ENCODE results near the gene NCL. TPM values are rescaled to one million over a fixed set of nuclear protein-coding genes. Genes with fewer than 3 reads are reported as not detected.
A peak's percentile ranks its signal among the peaks of the same experiment; 100 is the strongest.

NCL gene, protein sequence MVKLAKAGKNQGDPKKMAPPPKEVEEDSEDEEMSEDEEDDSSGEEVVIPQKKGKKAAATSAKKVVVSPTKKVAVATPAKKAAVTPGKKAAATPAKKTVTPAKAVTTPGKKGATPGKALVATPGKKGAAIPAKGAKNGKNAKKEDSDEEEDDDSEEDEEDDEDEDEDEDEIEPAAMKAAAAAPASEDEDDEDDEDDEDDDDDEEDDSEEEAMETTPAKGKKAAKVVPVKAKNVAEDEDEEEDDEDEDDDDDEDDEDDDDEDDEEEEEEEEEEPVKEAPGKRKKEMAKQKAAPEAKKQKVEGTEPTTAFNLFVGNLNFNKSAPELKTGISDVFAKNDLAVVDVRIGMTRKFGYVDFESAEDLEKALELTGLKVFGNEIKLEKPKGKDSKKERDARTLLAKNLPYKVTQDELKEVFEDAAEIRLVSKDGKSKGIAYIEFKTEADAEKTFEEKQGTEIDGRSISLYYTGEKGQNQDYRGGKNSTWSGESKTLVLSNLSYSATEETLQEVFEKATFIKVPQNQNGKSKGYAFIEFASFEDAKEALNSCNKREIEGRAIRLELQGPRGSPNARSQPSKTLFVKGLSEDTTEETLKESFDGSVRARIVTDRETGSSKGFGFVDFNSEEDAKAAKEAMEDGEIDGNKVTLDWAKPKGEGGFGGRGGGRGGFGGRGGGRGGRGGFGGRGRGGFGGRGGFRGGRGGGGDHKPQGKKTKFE
- total RNA-seq: 220 TPM

DNA sequence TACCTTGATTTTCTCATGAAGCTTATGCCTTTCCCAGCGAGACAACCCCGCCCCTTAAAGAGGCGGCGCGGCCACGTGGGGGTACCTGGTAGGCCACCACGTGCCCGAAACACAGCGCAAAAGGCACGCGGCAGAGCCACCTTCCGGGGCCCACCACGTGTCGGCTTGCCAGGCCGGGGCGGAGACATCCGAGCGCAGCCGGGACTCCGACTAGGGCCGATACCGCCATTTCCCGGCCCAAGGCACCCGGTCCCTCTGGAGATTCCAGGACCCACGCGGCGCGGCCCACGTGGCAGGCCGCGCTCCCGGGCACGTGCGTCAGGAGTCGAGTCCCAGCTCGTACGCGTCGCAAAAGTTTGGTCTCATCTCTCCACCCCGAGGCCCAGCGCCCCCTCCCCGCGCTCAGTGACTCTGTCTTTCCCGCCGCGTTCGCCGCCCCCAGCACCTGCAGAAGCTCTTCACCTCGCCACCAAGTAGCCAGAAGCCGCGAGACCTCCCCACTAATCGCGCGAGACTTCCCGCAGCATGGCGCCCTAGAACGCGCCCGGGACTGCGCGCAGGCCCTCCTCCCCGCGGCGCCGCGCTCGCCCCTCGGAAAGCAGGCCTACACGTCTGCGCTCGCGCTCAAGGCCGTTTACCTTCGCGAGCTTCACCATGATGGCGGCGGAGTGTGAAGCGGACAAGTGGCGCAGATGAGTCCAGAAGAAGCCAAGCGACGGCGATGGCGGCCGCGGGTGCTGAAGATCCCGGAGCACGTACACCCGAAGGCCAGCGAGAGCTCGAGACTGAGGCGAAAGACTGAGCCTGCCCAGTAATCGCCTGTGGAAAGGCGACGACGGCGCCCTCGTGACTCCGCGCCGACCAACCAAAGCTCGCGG, at the start of gene NCL:
Gene NCL, minus strand, starts transcription at position 787 of the 878 bp plus-strand sequence. Its CDS starts 131 bp downstream, at position 656.
- peak; percentile 98 for DNase-seq

DNA sequence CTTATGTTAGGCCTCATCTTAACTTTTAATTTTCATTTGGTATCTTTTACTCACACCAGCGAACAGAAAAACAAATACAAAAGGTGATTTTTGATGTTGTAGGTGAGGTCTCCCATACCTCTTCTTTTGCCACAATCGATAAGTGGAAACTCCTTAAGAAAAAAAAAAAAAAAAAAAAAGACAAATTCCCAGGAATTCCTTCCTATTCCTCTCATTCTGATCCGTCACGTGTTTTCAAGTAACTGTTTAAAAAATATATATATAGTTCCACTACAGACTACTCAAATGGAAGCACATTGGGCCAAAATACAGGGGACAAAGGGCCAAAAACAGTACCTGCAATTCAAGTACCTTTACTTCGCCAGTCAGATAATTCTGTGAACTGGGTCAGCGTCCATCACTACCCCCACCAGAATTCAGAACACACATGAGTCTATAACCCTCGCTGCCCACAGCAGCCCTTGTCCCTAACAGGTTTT, 49.5 kb upstream of the NCL start:
- DNase-seq: no peak

DNA sequence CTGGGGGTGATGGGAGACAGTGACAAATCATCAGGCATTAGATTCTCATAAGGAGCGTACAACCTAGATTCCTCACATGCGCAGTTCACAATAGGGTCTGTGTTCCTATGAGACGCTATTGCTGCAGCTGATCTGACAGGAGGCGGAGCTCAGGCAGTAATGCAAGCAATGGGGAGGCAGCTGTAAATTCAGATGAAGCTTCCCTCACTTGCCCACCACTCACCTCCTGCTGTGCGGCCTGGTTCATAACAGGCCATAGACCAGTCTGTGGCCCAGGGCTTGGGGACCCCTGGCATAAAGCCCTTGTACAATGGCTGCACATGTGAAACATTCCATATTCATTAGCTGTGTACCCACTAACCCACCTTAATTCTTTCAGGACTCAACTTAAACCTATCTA, 47.9 kb upstream of the NCL start:
- DNase-seq: peak; percentile 23

DNA sequence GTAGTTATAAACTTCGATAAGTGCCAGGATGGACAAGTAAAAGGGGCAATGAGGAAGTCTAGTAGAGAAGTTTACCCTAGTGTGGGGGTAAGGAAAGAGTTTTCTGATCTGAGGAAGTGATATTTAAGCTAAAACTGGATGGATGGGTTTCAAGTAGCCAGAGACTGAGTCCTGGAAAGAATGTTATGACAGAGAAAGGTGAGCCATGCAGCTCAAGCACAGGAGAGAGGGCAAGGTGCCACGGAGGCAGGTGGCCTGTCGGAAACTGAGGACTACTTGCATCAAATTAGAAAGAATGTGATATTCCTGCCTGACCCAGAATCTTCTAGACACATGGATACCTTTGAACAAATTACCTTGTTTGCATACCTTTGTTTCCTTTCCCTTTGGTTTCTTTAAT, 39.5 kb upstream of the NCL start:
- DNase-seq: no peak

DNA sequence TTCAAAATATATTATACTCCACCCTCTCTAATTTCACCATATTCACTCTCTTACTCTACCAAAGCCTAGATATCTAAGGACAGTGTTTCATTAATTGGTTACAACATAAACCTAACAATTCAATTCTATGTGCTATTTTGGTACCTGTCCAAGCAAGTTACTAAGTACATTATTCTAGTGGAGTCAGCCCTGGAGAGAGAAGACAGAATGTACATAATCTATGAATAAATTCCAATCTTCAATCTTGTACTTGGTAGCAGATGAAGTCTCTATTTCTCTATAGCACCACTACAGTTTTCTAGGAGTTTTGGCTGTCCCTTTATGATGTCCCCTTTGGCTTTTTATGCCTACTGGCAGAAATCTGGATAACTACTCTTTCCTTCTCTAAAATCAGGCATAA, 38.3 kb upstream of the NCL start:
- DNase-seq: no peak

DNA sequence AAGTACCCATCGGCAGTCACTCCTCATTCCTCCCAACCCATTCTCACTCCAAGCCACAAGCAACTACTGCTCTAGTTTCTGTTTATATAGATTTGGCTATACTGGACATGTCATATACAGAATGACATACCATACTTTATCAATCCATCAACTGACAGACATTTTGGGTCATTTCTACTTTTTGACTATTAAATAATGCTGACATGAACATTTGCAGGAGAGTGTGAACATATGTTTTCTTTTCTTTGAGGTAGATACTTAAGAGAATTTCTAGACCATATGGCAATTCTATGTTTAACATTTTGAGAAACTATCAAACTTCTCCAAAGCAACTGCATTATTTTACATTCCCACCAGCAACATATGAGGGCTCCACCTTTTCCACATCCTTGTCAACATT, 33.4 kb upstream of the NCL start:
- DNase-seq: no peak

DNA sequence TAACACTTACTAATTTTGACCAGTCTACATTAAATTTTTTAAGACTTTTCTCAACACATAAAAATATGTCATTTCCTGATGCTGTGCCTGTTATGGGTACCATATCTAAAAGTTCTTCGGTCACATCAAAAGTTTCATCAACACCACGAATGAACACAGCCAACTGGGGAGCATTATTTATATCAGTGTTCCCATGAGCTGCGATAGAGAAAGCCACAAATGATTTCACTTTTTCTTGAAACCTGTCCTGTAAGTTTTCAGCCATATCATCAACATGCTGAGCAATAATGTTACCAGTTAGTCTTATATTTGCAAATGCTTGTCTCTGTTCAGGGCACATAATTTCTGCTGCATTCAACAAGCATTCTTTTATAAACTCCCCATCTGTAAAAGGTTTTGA, 30.4 kb upstream of the NCL start:
- DNase-seq: no peak

DNA sequence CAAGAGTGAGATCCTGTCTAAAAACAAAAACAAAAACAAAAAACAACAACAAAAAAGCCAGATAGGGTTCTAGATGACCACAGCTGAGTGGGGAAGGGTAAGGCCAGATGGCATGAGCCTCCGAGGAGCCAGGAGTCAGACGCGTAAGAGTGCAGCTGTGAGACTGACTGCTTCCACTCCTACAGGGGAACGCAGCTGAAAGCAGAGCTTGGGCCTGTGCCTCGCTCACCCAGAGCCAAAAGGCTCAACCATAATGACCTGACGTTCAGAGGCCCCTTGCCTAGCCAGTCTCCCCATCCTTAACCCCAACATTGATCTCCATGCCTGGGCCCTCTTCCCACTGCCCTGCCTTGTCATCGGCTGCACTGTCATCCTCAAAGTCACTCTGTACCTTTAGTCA, 26.5 kb upstream of the NCL start:
- no peak for DNase-seq

DNA sequence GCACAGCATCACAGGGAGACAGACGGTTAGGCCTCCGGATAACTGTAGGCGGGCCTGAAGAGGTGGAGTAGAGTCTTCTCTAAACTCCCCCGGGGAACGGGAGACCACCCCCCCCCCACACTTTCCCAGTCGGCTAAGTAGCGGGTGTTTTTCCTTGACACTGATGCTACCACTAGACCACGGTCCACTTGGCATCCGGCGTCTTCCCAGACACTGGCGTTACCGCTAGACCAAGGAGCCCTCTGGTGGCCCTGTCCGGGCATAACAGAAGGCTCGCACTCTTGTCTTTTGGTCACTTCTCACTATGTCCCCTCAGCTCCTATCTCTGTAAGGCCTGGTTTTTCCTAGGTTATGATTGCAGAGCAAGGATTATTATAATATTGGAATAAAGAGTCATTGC, 25.7 kb upstream of the NCL start:
- DNase-seq: no peak

DNA sequence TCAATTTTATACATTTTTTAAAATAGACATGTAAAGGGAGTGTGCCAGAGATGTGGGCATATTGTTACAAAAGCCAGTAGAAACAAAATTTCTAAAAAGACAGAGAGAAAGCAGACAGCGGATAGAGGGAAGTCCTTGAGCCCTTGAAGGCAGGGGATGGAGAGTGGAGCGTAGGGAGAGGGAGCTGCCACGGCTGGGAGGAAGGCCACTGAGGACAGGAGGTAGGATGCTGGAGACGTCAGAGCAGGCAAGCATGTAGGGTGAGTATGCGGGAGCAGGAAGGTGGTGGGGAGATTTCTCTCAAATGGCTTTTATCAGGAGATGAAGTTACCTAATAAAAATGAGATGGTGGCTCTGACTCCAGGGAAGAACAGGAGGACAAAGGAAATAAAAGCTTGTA, 24.0 kb upstream of the NCL start:
- no peak for DNase-seq

DNA sequence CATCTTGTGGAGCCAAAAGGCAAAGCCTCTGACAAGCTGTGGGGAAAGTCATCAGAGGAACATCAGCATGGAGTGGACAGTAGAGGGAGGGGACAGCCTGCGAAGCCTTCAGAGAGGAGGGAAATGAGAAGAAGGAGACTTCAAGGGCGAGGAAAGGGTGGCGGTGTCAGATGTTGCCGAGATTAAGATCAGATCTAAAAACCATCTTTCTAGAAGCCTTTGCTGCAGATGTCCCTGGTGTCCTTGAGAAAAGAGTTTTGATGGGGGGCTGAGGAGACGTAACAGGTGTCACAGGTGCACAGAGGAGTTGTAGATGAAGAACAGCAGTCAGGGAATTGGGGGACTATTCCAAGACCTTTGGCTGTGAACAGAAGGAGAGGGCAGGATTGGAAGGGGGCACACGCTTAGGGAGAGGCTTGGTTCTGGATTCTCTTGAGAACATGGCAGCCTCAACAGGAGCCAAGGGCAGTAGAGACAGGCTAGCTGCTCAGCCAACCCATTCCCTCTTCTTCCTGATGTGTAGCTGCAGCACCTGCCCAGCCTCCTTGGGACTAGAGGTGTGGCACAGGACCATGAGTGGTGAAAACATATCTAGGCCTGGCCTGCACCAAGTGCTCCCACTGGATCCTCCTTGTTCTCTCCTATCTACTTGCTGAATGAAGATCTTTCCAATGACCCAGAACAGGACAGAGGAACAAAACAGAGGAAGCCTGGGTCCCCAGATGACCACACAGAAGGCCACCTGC, 22.7 kb upstream of the NCL start:
- DNase-seq: no peak

DNA sequence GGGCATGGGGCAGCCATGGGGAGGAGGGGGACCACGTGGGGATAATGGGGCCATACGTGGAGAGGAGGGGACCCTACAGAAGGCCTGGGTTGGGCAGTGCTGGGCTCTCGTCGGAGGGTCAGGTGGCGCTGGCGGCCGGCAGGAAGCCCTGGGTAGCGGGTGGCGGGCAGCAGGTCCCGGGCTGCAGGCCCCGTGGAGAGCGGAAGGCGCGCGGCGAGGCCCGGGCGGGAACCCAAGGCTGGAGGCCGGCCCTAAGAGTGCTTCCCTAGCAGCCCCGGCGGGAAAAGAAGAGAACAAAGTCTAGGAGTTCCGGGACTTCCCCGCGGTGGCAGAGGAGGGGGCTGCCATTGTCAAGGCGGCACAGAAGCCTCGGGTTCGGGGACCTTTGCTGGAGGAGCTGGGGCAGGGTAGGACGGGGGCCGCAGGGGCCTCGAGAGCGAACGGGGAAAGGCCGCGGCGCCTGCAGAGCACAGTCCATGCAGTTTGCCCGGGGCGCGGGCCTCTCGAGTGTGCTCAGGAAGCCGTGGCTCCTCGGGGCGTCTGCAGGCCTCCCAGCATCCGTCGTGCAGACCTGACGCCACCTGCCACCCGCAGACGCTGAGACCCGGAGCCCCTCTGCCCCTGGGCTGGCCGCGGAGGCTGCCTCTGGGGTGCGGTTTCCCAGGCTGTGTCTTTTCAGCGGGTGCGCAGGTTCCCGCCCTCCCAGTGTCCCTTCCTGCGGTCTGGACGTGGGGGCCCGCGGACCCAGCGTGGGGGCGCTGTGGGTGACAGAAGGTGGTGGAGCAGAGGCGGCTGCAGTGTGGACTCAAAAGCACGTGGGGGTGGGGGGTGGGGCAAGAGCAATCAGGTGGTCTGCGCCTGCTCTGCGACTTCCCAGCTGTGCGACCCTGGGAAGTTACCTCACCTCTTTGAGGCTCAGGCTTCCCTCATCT, 19.4 kb upstream of the NCL start:
- DNase-seq: no peak

DNA sequence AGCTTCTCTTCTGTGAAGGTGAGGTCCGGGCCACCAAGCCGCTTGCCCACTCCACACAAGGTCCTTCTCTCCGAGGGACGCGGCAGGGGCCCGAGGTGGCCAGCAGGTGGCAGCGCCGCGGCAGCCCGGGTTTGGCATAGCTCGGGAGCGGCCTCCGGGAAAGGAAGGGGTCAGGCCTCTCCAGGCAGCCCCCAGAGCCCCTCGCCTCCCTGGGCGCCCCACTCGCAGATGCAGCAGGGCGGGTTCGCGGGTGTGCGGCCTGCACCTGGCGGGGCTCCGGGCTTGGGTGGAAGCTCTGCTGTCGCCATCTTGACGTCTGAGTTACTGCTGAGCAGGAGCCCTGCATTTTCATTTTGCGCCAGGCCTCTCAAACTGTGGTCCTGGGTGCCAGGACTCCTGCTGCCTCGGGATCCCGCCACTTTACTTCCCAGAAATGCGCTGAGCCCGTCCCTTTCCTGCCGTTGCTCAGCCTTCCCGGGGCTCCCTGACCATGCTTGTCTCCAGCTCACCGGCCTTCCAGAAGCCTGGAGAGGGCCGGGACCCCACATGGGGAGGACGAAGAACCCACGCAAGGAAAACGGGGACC, 18.6 kb upstream of the NCL start:
- no peak for DNase-seq

DNA sequence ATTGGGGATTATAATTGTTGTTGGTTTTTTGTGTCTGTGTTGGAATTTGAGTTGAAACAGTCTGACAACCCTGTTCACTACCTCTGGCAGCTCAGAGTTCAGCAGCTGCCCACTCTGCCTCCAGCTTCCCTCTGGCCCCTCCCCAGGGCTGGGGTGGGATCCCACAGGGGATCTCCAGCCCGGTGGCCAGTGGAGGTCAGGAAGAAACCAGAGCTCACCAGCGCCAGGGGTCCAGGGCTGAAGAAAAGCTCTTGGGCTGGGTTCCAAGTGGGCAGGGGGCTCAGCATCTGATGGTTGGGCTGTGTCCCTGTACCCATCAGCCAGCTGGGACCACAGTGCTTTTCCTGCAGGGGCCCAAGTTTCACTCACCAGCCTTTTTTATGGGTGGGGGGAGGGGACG, 16.5 kb upstream of the NCL start:
- no peak for DNase-seq

DNA sequence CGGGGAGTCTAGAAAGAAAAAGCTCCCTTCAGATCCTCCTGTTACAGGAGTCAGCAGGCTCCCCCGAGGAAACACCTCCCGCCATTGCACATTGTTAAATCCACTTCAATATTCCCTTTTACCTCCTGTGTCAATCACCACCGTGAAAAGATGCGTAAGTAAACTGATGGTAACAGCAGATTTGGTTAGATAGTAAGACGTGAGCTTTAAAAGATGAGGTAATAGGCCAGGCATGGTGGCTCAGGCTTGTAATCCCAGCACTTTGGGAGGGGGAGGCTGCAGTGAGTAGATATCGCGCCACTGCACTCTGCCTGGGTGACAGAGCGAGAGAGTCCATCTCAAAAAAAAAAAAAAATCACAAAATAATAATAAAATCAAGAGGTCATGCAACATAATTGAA, 15.2 kb upstream of the NCL start:
- no peak for DNase-seq

DNA sequence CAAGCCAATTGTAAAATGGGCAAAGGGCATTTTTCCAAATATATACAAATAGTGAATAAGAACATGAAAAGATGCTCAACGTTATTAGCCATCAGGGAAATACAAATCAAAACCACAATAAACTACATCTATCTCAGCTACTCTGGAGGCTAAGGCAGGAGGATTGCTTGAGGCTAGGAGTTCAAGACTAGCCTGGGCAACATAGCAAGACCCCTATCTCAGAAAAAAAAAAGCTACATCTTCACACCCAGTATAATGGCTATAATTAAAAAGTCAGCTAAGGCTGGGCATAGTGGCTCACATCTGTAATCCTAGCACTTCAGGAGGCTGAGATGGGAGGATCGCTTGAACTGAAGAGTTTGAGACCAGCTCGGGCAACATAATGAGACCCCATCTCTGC, 12.6 kb upstream of the NCL start:
- DNase-seq: no peak

DNA sequence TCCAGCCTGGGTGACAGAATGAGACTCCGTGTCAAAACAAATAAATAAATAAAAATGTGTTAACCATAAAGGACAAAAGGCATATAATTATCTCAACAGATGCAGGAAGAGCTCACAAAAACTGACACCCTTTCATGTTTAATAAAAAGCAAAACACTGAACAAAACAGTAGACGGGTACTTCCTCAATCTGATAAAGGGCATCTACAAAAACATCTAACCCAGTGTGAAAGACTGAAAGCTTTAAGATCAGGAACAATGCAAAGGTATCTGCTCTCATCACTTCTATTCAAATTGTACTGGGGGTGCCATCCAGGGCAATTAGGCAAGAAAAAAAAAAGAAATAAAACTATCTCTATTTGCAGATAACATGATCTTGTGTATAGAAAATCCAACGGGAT, 11.7 kb upstream of the NCL start:
- no peak for DNase-seq

DNA sequence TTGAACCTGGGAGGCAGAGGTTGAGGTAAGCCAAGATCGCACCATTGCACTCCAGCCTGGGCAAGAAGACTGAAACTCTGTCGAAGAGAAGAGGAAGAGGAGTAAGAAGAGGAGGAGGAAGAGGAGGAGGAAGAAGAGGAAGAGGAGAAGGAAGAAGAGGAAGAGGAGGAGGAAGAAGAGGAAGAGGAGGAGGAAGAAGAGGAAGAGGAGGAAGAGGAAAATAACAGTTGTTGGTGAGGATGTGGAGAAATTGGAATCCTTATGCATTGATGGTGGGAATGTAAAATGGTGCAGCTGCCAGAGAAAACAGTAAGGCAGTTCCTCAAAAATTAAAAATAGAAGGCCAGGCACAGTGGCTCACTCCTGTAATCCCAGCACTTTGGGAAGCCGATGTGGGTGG, 8.5 kb upstream of the NCL start:
- DNase-seq: no peak

DNA sequence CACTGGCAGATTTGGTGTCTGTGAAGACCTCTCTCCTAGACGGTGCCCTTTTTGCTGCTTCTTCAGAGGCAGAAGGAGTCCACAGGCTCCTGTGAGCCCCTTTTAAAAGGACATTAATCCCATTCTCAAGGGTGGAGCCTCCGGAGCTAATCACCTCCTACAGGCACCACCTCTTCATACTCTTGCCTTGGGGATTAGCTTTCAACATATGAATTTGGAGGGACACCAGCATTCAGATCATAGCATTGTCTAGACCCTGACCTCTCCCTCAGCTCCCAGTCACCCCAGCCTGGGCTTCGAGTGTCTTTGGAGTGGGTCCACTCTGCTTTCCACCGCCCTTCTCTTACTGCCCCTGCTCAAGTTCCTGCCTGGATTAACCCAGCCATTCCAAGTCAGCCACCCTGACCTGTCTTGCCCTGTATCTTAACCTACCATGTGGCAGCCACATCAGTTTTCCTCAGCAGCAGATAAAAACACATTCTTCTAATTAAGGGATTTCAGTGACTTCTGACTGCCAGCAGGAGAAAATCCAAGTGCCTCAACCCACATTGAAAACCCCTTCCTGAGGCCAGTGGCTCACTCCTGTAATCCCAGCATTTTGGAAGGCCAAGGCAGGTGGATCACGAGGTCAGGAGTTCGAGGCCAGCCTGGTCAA, 6.1 kb upstream of the NCL start:
- DNase-seq: no peak

DNA sequence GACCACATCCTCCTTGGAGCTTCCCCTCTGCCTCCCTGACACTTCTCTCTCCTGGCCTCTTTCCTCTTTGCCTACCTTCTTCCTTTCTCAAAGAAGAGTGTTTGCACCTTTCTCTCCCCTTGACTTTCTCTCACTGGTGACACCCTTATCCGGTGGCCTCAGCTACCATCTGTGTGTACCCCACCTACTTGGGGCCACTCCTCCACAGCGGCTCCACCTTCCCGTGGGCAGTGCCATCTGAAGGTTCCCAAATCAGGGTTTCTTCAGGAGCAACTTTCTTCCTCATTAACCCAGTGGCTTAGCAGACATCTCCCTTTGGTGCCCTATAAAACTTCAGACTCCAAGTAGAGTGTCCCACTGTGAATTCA, 5.3 kb upstream of the NCL start:
- no peak for DNase-seq

All from skin of body (tissue), 2 donors.